ENCODE measurements around the gene JARID2.

Gene JARID2

GRCh38 chr6:15458021-15458459 lies 212.2 kb downstream of the JARID2 start:
- DNase-seq (ENCODE audit: low read depth in 4 of 4, low spot score in 1 of 4): no peak

GRCh38 chr6:15460110-15460727 lies 214.3 kb downstream of the JARID2 start:
- no peak for DNase-seq (ENCODE audit: low read depth in 4 of 4, low spot score in 1 of 4)

- no peak for DNase-seq (ENCODE audit: low read depth in 4 of 4, low spot score in 1 of 4)
Observed at GRCh38 chr6:15461127-15461944, 215.5 kb downstream of the JARID2 start.

DNA sequence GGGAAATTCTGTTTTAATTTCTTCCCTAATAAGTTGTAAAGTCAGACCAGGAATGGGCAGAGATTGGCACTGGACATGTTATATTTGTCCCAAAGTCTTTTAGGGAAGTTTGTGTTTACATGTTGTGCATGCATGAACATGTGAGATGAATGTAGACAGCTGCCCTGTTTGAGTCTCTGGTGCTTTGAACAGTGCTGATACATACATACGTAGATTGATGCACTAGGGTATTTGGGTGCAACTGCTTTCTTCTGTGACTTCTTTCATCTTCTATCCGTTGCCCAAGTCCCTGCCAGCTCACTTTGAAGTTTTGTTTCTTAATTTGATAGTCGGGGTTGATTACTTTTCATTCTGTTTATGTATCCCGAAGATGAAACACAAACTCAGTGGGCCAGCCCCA lies 216.4 kb downstream of the JARID2 start:
- DNase-seq (ENCODE audit: low read depth in 4 of 4, low spot score in 1 of 4): no peak

DNA sequence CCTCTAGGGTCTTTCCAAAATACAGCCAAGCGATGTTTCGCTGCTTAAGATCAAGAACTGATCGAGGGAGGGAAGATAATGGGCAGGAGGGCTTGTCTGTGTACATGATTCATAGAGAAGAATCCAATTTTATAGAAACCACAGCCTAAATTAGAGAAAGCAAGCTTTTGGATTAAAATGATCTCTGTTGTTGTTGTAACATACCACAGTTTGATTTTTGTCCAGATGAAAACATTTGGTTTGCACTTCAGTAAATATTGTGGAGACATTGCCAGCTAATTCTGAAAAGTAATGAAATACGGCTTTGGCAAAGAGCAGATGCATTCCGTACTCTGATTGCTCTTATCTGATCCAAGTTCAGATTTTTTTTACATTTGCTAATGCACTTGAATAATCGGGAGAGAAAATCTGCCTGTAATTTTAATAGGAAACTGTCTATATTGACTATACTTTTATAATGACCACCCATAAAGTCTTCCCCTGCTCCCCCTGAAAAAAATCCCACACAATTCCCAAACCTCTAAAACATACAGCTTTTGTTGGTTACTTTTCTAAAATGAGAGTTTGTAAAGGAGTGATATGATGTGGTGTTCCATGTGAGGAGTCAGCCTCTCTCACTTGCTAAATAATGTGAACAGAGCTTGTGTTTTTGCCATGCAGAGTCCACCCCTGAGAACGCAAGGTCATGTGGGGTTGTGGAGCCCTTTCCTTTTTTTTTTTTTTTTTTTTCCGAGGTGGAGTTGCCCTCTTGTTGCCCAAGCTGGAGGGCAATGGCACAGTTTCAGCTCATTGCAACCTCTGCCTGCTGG lies 217.1 kb downstream of the JARID2 start:
- no peak for DNase-seq (ENCODE audit: low read depth in 4 of 4, low spot score in 1 of 4)

- DNase-seq (ENCODE audit: low read depth in 4 of 4, low spot score in 1 of 4): peak; percentile 28 to 48 (median 33)
Observed at GRCh38 chr6:15464211-15464725, 218.4 kb downstream of the JARID2 start.

GRCh38 chr6:15465212-15465611 lies 219.3 kb downstream of the JARID2 start:
- DNase-seq (ENCODE audit: low read depth in 4 of 4, low spot score in 1 of 4): no peak

- no peak for DNase-seq (ENCODE audit: low read depth in 4 of 4, low spot score in 1 of 4)
Observed at GRCh38 chr6:15470746-15471145, 224.9 kb downstream of the JARID2 start.

DNA sequence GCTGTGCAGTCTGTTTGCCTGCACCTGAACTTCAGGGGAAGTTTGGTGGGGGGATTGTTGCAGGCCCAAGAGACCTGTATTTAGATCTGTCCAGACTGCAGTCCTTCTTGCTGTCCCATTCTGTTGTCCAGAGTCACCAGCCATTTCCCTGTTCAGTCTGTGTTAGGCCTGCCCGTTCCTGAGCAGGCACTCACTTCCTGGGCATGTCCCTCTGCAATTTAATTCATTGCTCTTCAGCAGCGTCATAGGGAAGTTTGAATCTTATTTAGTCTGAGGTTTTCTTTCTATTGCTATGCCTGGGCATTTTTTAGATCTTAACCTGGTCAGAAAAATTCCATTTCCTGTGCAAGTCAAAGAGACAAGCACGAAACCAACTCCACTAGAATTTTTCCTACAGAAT lies 226.8 kb downstream of the JARID2 start:
- no peak for DNase-seq (ENCODE audit: low read depth in 4 of 4, low spot score in 1 of 4)

- no peak for DNase-seq (ENCODE audit: low read depth in 4 of 4, low spot score in 1 of 4)
Observed at GRCh38 chr6:15473174-15473573, 227.3 kb downstream of the JARID2 start.

DNA sequence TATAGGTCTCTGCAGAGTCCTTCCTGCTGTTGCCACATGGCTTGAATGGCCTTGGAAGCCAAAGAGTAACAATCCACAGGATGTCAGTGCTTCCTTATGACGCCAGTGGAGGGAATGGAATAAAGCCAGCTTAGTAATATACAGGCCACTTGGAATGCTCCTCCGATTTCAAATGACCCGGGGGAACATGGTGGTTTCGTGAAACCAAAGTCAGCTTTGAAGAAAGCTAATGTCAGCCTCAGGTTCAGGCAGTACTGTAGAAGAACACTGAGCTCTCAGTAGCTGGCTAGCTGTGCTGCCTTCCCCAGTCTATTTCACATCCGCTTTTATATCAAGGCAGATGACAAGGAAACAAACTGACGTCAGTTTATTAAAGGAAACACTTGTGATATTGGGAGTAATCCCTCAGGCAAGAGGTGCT lies 227.9 kb downstream of the JARID2 start:
- DNase-seq (ENCODE audit: low read depth in 4 of 4, low spot score in 1 of 4): no peak

DNA sequence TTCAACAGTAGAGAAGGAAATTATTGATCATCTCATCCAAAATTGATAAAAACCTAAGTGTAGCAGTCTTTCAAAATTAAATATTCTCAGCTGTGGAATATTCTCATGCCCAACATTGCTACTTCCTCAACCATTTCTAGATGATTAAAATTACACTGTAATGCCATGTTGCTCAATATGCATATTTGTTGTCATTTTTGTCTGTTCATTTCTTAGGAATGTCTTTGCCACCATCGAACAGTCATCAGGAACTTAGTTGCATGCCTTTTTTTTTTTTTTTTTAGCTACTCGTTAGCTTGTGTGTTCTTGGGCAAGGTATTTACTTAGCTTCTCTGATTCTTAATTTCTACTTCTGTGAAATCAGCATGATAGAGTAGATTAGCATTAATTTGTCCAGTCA lies 228.3 kb downstream of the JARID2 start:
- no peak for DNase-seq (ENCODE audit: low read depth in 4 of 4, low spot score in 1 of 4)

- no peak for DNase-seq (ENCODE audit: low read depth in 4 of 4, low spot score in 1 of 4)
Observed at GRCh38 chr6:15475261-15475660, 229.4 kb downstream of the JARID2 start.

DNA sequence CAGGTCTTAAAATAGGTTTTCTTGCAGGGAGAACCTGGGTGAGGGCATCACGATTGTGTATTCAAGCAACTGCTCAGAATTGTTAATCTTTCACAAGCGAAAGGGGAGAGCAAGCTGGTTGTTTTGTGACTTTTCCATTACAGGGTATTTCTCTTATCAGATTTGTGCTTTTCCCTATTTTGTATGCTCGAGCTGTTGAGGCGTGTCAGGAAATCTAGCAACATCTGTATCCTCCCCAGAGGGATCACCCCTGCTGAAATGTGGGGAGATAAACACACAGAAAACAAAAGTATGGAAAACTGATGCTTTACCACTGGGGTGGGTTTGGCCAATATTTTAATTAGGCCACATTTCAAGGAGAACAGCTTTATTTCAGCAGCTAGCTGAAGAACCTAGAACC lies 230.0 kb downstream of the JARID2 start:
- DNase-seq (ENCODE audit: low read depth in 4 of 4, low spot score in 1 of 4): no peak

DNA sequence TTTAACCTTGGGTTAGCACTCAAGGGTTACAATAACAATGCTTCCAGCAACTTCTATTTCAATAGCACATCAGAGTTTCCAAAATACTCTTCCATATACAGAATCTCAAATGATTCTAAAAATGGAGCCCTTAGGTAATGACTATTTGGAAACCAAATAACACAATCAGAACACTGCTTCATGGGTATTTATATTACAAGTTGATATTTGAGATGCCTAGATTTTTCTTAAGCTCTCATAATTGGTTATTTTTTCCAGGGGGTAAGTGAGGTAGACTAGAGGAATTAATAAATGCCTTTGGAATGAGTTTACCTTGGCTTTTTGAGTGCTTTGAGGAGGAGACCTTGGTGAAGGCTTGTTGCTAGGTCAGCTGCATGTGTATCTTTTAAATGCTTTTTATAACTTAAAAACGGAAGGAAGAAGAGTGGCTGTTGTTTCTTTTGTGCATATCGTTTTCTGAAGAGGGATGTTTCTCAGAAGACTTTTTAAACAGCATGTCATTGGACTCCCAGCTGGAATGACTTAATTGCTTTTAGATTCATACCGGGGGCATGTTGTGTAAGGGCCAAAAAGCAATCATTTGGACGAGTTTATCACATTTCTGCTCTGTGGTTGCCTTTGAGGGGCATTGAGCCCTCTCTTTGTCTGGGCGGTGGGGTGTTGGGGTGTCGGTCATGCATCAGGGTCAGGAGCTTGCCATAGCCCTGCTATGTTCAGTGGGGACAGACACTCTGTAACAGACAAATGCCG lies 230.9 kb downstream of the JARID2 start:
- DNase-seq (ENCODE audit: low read depth in 4 of 4, low spot score in 1 of 4): no peak

DNA sequence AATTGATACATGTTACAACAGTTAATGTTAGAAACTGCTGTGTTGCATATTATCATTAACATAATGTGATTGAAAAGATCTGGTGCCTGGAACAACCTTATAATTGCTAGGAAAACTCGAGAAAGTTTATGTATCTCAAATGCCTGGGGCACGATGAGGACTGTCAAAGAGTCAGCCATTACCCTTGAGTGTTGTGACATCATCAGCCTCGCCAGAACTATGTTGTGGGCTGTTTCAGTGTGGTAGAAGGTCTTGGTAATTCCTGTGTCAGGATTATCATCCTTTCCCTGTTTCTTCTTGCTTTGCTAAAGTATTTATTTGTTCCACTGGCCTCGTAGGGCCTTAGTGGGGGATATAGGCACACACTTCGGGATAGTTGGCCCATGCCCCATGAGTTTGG lies 231.9 kb downstream of the JARID2 start:
- no peak for DNase-seq (ENCODE audit: low read depth in 4 of 4, low spot score in 1 of 4)

- no peak for DNase-seq (ENCODE audit: low read depth in 4 of 4, low spot score in 1 of 4)
Observed at GRCh38 chr6:15479761-15480160, 233.9 kb downstream of the JARID2 start.

DNA sequence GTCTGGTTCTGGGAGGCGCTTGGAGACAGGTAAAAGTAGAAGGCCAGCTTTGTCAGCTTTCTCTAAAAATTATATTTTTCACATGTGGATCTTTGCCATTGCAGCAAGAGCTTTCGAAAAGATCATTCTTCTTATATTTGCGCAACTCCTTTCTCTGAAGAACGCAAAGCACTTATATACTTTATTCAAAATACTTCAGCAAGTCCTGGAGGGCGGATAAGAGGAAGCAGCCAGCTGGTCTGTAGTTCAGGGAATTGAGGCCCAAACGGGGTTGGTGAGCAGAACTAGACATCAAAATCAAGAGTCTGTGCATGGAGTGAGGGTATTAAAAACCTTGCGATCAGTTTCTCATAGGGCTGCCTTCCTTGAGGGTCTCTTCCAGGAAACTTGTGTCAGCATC lies 234.7 kb downstream of the JARID2 start:
- no peak for DNase-seq (ENCODE audit: low read depth in 4 of 4, low spot score in 1 of 4)

GRCh38 chr6:15481390-15482291 lies 235.8 kb downstream of the JARID2 start:
- DNase-seq (ENCODE audit: low read depth in 4 of 4, low spot score in 1 of 4): no peak

DNA sequence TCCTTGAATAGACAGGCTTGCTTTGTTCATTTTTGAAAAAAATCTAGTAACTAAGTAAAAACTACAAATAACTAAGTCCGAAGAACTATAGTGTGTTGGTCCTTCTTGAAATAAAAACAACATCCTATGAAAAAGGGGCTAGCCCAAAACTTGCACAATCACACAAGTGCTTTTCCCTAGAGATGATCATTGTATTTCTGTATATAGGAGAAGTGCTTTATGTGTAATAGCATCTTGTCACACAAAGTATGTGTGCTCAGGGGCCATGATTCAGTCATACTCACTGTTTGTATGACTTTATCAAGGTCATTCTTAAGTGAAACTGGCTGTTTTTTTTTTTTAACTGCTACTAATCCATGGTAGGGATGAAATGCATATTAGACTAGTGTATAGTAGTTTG lies 237.2 kb downstream of the JARID2 start:
- no peak for DNase-seq (ENCODE audit: low read depth in 4 of 4, low spot score in 1 of 4)
